Right forelimb (tissue), 1 donor: ENCODE data around the gene MXRA5.
"Not testable (repeated sequence)": the region's sequence is repeated elsewhere in the genome, so short reads cannot be mapped to it uniquely, and the experiment has no call there.

Experiments
- DNase-seq: peaks from one replicate; pipeline ENCODE4 v3.0.0-alpha.2; 2018

Gene MXRA5

GRCh38 chrX:3346501-3347259 lies at the start of gene MXRA5:
Gene MXRA5 (minus strand): TSS chrX:3346652. CDS start chrX:3343833, 2,819 bp downstream.
- peak; percentile 75 for DNase-seq

GRCh38 chrX:3393581-3394111 lies 47.2 kb upstream of the MXRA5 start:
- no peak for DNase-seq

GRCh38 chrX:3393178-3393577 lies 46.7 kb upstream of the MXRA5 start:
- DNase-seq: no peak

GRCh38 chrX:3388457-3388856 lies 42.0 kb upstream of the MXRA5 start:
- DNase-seq: no peak

GRCh38 chrX:3384327-3384726 lies 37.9 kb upstream of the MXRA5 start:
- no peak for DNase-seq

- no peak for DNase-seq
Observed at GRCh38 chrX:3380603-3381002, 34.2 kb upstream of the MXRA5 start.

- no peak for DNase-seq
Observed at GRCh38 chrX:3379111-3379510, 32.7 kb upstream of the MXRA5 start.

GRCh38 chrX:3378156-3378555 lies 31.7 kb upstream of the MXRA5 start:
- no peak for DNase-seq

GRCh38 chrX:3377560-3377959 lies 31.1 kb upstream of the MXRA5 start:
- no peak for DNase-seq

- not testable (repeated sequence) for DNase-seq
Observed at GRCh38 chrX:3375878-3376508, 29.5 kb upstream of the MXRA5 start.

GRCh38 chrX:3374108-3374800 lies 27.8 kb upstream of the MXRA5 start:
- no peak for DNase-seq

GRCh38 chrX:3371163-3371562 lies 24.7 kb upstream of the MXRA5 start:
- DNase-seq: no peak

GRCh38 chrX:3370656-3371055 lies 24.2 kb upstream of the MXRA5 start:
- no peak for DNase-seq

GRCh38 chrX:3362956-3363355 lies 16.5 kb upstream of the MXRA5 start:
- DNase-seq: no peak

GRCh38 chrX:3360881-3361280 lies 14.4 kb upstream of the MXRA5 start:
- no peak for DNase-seq

GRCh38 chrX:3352741-3353140 lies 6.3 kb upstream of the MXRA5 start:
- DNase-seq: not testable (repeated sequence)

GRCh38 chrX:3351276-3351675 lies 4.8 kb upstream of the MXRA5 start:
- DNase-seq: no peak

- no peak for DNase-seq
Observed at GRCh38 chrX:3348191-3348590, 1.7 kb upstream of the MXRA5 start.

- peak; percentile 80 for DNase-seq
Observed at GRCh38 chrX:3345281-3346191, 916 bp downstream of the MXRA5 start.

- DNase-seq: peak; percentile 60
Observed at GRCh38 chrX:3343569-3343968, 2.9 kb downstream of the MXRA5 start.

- DNase-seq: no peak
Observed at GRCh38 chrX:3340016-3340415, 6.4 kb downstream of the MXRA5 start.

GRCh38 chrX:3326681-3327080 lies 19.8 kb downstream of the MXRA5 start:
- peak; percentile 48 for DNase-seq
